Spinal cord (tissue), 10 donors: ENCODE measurements around the gene SPRED3. TPM values are rescaled to one million over a fixed set of nuclear protein-coding genes. Genes with fewer than 3 reads are reported as not detected.
"Not testable (repeated sequence)": the region's sequence is repeated elsewhere in the genome, so short reads cannot be mapped to it uniquely, and the experiment has no call there.

Experiments
- DNase-seq, 6 donors: peaks; one replicate each; pipeline versions ENCODE4 v3.0.0 to v3.0.0-alpha.2; 2013 to 2015; ENCODE audit warnings: low spot score in 6 of 6, low read depth in 4 of 6
- H3K27ac ChIP-seq: one replicate; pipeline ENCODE4 v1.5.1; 2013; ENCODE audit warnings: low read depth, low read length, control low read depth
- H3K27me3 ChIP-seq: one replicate; pipeline ENCODE4 v1.6.1; 2013; ENCODE audit warnings: low read length; ENCODE audit not compliant: control insufficient read depth, insufficient read depth
- H3K36me3 ChIP-seq: one replicate; pipeline ENCODE4 v1.6.1; 2013; ENCODE audit warnings: low read length; ENCODE audit not compliant: control insufficient read depth, insufficient read depth
- H3K4me1 ChIP-seq: one replicate; pipeline ENCODE4 v1.6.1; 2013; ENCODE audit warnings: low read length; ENCODE audit not compliant: control insufficient read depth, insufficient read depth
- H3K4me3 ChIP-seq: one replicate; pipeline ENCODE4 v1.5.1; 2013; ENCODE audit warnings: low read depth, low read length, control low read depth
- H3K9me3 ChIP-seq: one replicate; pipeline ENCODE4 v1.6.1; 2013; ENCODE audit warnings: low read length; ENCODE audit not compliant: control insufficient read depth, insufficient read depth
- WGBS: methylation state at CpG from one replicate; pipeline ENCODE4 v1.1.5; 2013; ENCODE audit warnings: missing lambda C conversion rate; ENCODE audit not compliant: insufficient coverage; 5-methylcytosine and 5-hydroxymethylcytosine counted together
- polyA plus RNA-seq, 2 donors: library from polyadenylated mRNA; unstranded; fragments of 120-200 nt; gene quantifications; one replicate each; pipeline ENCODE4 v1.2.1, GENCODE V29; 2013; ENCODE audit not compliant: insufficient read length in 2 of 2
- total RNA-seq, 2 donors: library from RNA; depleted of rRNA in 1 of 2; stranded (reverse); fragments of 120-200 nt in 1 of 2; fragments of >200 nt in 1 of 2; gene quantifications; one replicate each; pipeline versions ENCODE4 v1.2.3 to v1.2.4, GENCODE V29; 2013 to 2014
- donor health status: healthy.

The SPRED3 gene
- total and polyA plus RNA-seq, 4 donors = 1.3 to 9.3 (median 5.1) TPM

GRCh38 chr19:38427035-38427677, 38.7 kb downstream of the SPRED3 start:
- H3K27ac ChIP-seq, H3K9me3 ChIP-seq, H3K4me3 ChIP-seq, H3K36me3 ChIP-seq, DNase-seq, H3K27me3 ChIP-seq, H3K4me1 ChIP-seq: not testable (repeated sequence)
- WGBS = 73% methylated on average over 10 of the region's 17 CpGs

GRCh38 chr19:38429055-38429810, 40.7 kb downstream of the SPRED3 start:
- no peaks in the 10 kb centered on the region for H3K36me3 ChIP-seq
- H3K4me3 ChIP-seq = no peak overlapping the region
- no peak overlapping the region for H3K27ac ChIP-seq
- peaks cover 16% of the 10 kb centered on the region for H3K4me1 ChIP-seq
- no peaks in the 10 kb centered on the region for H3K9me3 ChIP-seq
- no peak for DNase-seq
- WGBS = 70% methylated on average over 13 of the region's 14 CpGs
- H3K27me3 ChIP-seq = peaks cover 12% of the 10 kb centered on the region

- no CpG with 5 or more reads among the region's 2 CpGs for WGBS
- Histone ChIP-seq H3K4me1 (peaks cover 22% of the 10 kb centered on the region), H3K27me3 (peaks cover 16% of the 10 kb centered on the region), H3K36me3 (no peaks in the 10 kb centered on the region), H3K4me3 (no peak overlapping the region), H3K9me3 (no peaks in the 10 kb centered on the region), H3K27ac (no peak overlapping the region)
- no peak for DNase-seq
Measured at GRCh38 chr19:38429811-38430156, 41.3 kb downstream of the SPRED3 start.

GRCh38 chr19:38430931-38431330, 42.4 kb downstream of the SPRED3 start:
- Histone ChIP-seq H3K36me3 (no peaks in the 10 kb centered on the region), H3K9me3 (no peaks in the 10 kb centered on the region), H3K4me3 (no peak overlapping the region), H3K27ac (no peak overlapping the region), H3K27me3 (peaks cover 17% of the 10 kb centered on the region), H3K4me1 (peaks cover 21% of the 10 kb centered on the region)
- DNase-seq = no peak
- WGBS = no CpG with 5 or more reads among the region's 7 CpGs

- peaks cover 17% of the 10 kb centered on the region for H3K27me3 ChIP-seq
- peaks cover 20% of the 10 kb centered on the region for H3K4me1 ChIP-seq
- H3K27ac ChIP-seq = no peak within 1 kb of the TSS
- no peaks in the 10 kb centered on the region for H3K9me3 ChIP-seq
- 25% methylated on average over 10 of the region's 20 CpGs for WGBS
- peak in 3 of 6 donors; percentile 9 to 37 (median 24) for DNase-seq
- H3K4me3 ChIP-seq = peak within 1 kb of the TSS; percentile 0
- no peaks in the 10 kb centered on the region for H3K36me3 ChIP-seq
Measured at GRCh38 chr19:38433268-38433733, 44.8 kb downstream of the SPRED3 start, which contains the start of gene RYR1. Gene RYR1, plus strand, starts transcription at chr19:38433691. Its CDS starts 139 bp downstream, at chr19:38433830.

GRCh38 chr19:38434549-38435051, 46.1 kb downstream of the SPRED3 start:
- Histone ChIP-seq H3K27ac (no peak overlapping the region), H3K9me3 (no peaks in the 10 kb centered on the region), H3K4me1 (peaks cover 20% of the 10 kb centered on the region), H3K27me3 (peaks cover 17% of the 10 kb centered on the region), H3K36me3 (no peaks in the 10 kb centered on the region), H3K4me3 (peak overlapping the region; percentile 0)
- 4% methylated on average over 8 of the region's 13 CpGs for WGBS
- peak in 1 of 6 donors; percentile 46 for DNase-seq

GRCh38 chr19:38437295-38437694, 48.8 kb downstream of the SPRED3 start:
- Histone ChIP-seq H3K4me1 (peaks cover 20% of the 10 kb centered on the region), H3K36me3 (no peaks in the 10 kb centered on the region), H3K9me3 (no peaks in the 10 kb centered on the region), H3K27me3 (peaks cover 17% of the 10 kb centered on the region), H3K4me3 (no peak overlapping the region), H3K27ac (no peak overlapping the region)
- WGBS = 88% methylated on average over 2 of the region's 6 CpGs
- no peak for DNase-seq

GRCh38 chr19:38437917-38438316, 49.4 kb downstream of the SPRED3 start:
- H3K4me3 ChIP-seq = no peak overlapping the region
- peaks cover 17% of the 10 kb centered on the region for H3K27me3 ChIP-seq
- 86% methylated on average over 1 of the region's 2 CpGs for WGBS
- no peak for DNase-seq
- H3K36me3 ChIP-seq = no peaks in the 10 kb centered on the region
- H3K9me3 ChIP-seq = no peaks in the 10 kb centered on the region
- peaks cover 20% of the 10 kb centered on the region for H3K4me1 ChIP-seq
- H3K27ac ChIP-seq = no peak overlapping the region

GRCh38 chr19:38440592-38440991, 52.1 kb downstream of the SPRED3 start:
- Histone ChIP-seq H3K27me3 (no peaks in the 10 kb centered on the region), H3K36me3 (no peaks in the 10 kb centered on the region), H3K9me3 (no peaks in the 10 kb centered on the region), H3K4me1 (no peaks in the 10 kb centered on the region), H3K4me3 (no peak overlapping the region), H3K27ac (no peak overlapping the region)
- 67% methylated on average over 14 of the region's 14 CpGs for WGBS
- DNase-seq = no peak
